Suprapubic skin (tissue), 3 donors: Measurements from ENCODE around the gene CPPED1.

ENCODE experiments used
- POLR2A ChIP-seq, 2 donors: fragments of 450-650 bp; IDR thresholded peaks; one replicate each; pipeline ENCODE4 v1.6.1; 2017; ENCODE audit warnings: antibody characterized with exemption in 2 of 2, mild to moderate bottlenecking in 2 of 2, moderate library complexity in 2 of 2
- TF ChIP-seq, protein P1 (sequence below), 2 donors: fragments of 200-600 bp in 1 of 2; fragments of 450-650 bp in 1 of 2; sonication (generic) in 1 of 2; IDR thresholded peaks; one replicate each; pipeline ENCODE4 v1.5.1; 2016 to 2019; ENCODE audit warnings: antibody characterized with exemption in 2 of 2, mild to moderate bottlenecking in 1 of 2, moderate library complexity in 1 of 2

DNA sequence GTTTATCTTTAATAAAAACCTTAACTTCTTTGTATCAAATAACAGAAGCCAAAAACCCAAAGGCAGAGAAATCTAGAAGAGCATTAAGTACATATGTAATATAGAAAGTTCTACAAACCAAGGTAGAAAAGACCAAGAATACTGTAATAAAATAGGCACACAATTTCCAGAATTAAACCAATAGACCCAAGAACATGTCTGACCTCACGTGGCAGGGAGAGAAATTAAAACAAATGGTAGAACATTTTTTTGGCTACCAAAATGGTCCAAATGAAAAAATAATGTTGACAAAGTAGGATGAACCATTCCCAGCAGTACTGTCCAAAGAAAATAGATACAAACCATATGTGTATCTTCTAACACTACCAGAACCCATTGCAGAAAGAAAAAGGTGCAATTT, 183.5 kb downstream of the CPPED1 start:
- TF ChIP-seq, protein P1, sequence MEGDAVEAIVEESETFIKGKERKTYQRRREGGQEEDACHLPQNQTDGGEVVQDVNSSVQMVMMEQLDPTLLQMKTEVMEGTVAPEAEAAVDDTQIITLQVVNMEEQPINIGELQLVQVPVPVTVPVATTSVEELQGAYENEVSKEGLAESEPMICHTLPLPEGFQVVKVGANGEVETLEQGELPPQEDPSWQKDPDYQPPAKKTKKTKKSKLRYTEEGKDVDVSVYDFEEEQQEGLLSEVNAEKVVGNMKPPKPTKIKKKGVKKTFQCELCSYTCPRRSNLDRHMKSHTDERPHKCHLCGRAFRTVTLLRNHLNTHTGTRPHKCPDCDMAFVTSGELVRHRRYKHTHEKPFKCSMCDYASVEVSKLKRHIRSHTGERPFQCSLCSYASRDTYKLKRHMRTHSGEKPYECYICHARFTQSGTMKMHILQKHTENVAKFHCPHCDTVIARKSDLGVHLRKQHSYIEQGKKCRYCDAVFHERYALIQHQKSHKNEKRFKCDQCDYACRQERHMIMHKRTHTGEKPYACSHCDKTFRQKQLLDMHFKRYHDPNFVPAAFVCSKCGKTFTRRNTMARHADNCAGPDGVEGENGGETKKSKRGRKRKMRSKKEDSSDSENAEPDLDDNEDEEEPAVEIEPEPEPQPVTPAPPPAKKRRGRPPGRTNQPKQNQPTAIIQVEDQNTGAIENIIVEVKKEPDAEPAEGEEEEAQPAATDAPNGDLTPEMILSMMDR (IDR thresholded peaks at IDR 0.05) = no peak
- no peak for TF ChIP-seq POLR2A (IDR thresholded peaks at IDR 0.05)
